K562 (cell line): ENCODE data around the gene PHF20. TPM values are rescaled to one million over a fixed set of nuclear protein-coding genes. Genes with fewer than 3 reads are reported as not detected.

Source experiments
- ARID1B ChIP-seq: fragments of 450-650 bp; IDR thresholded peaks from 2 replicates; pipeline ENCODE4 v1.6.1; 2016; ENCODE audit warnings: antibody characterized with exemption, mild to moderate bottlenecking, inconsistent platforms
- BRCA1 ChIP-seq, 2 experiments: fragments of 450-650 bp in 1 of 2; sonication (generic) in 1 of 2; formaldehyde crosslinking in 1 of 2; IDR thresholded peaks; 2 replicates each; pipeline versions ENCODE4 v1.5.0 to v1.6.1; 2017 to 2020; ENCODE audit warnings: mild to moderate bottlenecking in 1 of 2, missing genetic modification reagents in 1 of 2
- CBFA2T2 ChIP-seq: fragments of 450-650 bp; conservative IDR thresholded peaks from 2 replicates; pipeline ENCODE4 v1.6.1; 2017; ENCODE audit warnings: mild to moderate bottlenecking
- DACH1 ChIP-seq: fragments of 450-650 bp; IDR thresholded peaks from 2 replicates; pipeline ENCODE4 v1.6.1; 2018; ENCODE audit not compliant: partially characterized antibody
- SIN3B ChIP-seq: fragments of 450-650 bp; IDR thresholded peaks from 2 replicates; pipeline ENCODE4 v1.6.1; 2017; ENCODE audit warnings: low read depth, mild to moderate bottlenecking, moderate library complexity
- STAG1 ChIP-seq: sonication (generic); formaldehyde crosslinking; IDR thresholded peaks from 2 replicates; pipeline ENCODE4 v1.5.0; 2020; ENCODE audit warnings: missing genetic modification reagents, borderline replicate concordance
- polyA plus RNA-seq, 8 experiments: library from polyadenylated mRNA; depleted of rRNA in 4 of 8; stranded (reverse) in 5 of 8; unstranded in 3 of 8; fragments of >200 nt; fragmentation: Nextera tagmentation in 2 of 8; fragmentation: Illumina TruSeq in 1 of 8; extraction: Ambion mirVana in 2 of 8; extraction: Trizol in 1 of 8; gene quantifications; 2 replicates each; pipeline versions ENCODE4 v1.2.1 to v1.2.3, GENCODE V29; 2011 to 2014; ENCODE audit warnings: inconsistent platforms in 1 of 8, missing spikeins in 1 of 8
- total RNA-seq, 7 experiments: library from RNA; depleted of rRNA in 6 of 7; stranded (reverse); fragments of >200 nt in 6 of 7; fragmentation: Illumina TruSeq in 2 of 7; extraction: Trizol in 2 of 7; gene quantifications; 2 replicates each; pipeline versions ENCODE4 v1.2.1 to v1.2.3, GENCODE V29; 2011 to 2021; ENCODE audit warnings: low replicate concordance in 1 of 7
- TF ChIP-seq, protein P1 (sequence below), 2 experiments: fragments of 450-650 bp; formaldehyde crosslinking in 1 of 2; IDR thresholded peaks; 2 replicates each; pipeline versions ENCODE4 v1.4.0 to v1.6.1; 2014 to 2020; ENCODE audit warnings: mild to moderate bottlenecking in 2 of 2, borderline replicate concordance in 1 of 2, low read depth in 1 of 2
- TF ChIP-seq, protein P2 (sequence below): fragments of 450-650 bp; IDR thresholded peaks from 2 replicates; pipeline ENCODE4 v1.6.1; 2016
- TF ChIP-seq, protein P3 (sequence below): sonication (generic); IDR thresholded peaks from 2 replicates; pipeline ENCODE4 v1.6.1; 2016
- TF ChIP-seq, protein P4 (sequence below), 2 experiments: IDR thresholded peaks; 2 replicates each; pipeline ENCODE4 v1.6.1; 2012; ENCODE audit warnings: improper control_type of control experiment in 2 of 2, low read depth in 2 of 2, low read length in 2 of 2, borderline replicate concordance in 1 of 2

Gene PHF20
- total and polyA plus RNA-seq, 9 of the 15 experiments (the other 6 are each of a cell fraction or from before 2014, with no cell fraction given): 49.9 to 196 (median 70.7) TPM

DNA sequence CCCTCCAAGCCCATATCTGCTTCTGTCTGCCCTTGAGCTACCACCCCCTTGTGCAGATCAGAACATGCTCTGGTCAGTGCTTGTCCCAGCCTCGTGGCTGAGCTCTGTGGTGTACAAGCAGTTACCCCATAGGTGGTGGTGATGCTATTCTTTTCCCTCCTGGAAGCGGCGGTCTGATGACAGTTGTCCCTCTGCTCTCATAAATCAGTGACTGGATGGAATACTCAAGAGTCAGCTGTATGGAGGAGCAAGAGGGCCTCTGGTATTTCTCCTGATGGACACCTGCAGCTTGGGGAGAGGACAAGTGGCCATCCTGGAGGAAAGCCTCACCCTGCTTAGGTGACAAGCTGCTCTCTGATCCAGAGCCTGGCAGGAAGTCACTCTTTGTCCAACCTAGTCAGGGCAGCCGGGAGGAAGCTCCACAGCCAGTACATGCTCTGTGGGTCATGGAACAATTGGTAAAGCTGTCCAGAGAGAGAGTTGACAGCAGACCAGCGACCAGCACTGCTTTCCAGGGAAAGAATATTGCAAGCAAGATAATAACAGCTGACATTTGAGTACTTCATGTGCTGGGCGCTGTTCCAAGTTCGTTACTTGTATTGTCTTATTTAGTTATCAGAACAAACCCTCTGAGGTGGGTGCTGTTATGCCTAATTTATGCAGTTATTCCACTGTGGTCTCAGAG is 135.3 kb downstream of the PHF20 start (continued):
- TF ChIP-seq, protein P1, sequence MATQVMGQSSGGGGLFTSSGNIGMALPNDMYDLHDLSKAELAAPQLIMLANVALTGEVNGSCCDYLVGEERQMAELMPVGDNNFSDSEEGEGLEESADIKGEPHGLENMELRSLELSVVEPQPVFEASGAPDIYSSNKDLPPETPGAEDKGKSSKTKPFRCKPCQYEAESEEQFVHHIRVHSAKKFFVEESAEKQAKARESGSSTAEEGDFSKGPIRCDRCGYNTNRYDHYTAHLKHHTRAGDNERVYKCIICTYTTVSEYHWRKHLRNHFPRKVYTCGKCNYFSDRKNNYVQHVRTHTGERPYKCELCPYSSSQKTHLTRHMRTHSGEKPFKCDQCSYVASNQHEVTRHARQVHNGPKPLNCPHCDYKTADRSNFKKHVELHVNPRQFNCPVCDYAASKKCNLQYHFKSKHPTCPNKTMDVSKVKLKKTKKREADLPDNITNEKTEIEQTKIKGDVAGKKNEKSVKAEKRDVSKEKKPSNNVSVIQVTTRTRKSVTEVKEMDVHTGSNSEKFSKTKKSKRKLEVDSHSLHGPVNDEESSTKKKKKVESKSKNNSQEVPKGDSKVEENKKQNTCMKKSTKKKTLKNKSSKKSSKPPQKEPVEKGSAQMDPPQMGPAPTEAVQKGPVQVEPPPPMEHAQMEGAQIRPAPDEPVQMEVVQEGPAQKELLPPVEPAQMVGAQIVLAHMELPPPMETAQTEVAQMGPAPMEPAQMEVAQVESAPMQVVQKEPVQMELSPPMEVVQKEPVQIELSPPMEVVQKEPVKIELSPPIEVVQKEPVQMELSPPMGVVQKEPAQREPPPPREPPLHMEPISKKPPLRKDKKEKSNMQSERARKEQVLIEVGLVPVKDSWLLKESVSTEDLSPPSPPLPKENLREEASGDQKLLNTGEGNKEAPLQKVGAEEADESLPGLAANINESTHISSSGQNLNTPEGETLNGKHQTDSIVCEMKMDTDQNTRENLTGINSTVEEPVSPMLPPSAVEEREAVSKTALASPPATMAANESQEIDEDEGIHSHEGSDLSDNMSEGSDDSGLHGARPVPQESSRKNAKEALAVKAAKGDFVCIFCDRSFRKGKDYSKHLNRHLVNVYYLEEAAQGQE (IDR thresholded peaks at IDR 0.05; ENCODE audit: borderline replicate concordance): no peak
- TF ChIP-seq, protein P1 (CRISPR knock-in tag; IDR thresholded peaks at IDR 0.05; ENCODE audit: low read depth): no peak
- TF ChIP-seq CBFA2T2: peak; percentile 30; the same call in 1 of the 2 replicates
- TF ChIP-seq, protein P2, sequence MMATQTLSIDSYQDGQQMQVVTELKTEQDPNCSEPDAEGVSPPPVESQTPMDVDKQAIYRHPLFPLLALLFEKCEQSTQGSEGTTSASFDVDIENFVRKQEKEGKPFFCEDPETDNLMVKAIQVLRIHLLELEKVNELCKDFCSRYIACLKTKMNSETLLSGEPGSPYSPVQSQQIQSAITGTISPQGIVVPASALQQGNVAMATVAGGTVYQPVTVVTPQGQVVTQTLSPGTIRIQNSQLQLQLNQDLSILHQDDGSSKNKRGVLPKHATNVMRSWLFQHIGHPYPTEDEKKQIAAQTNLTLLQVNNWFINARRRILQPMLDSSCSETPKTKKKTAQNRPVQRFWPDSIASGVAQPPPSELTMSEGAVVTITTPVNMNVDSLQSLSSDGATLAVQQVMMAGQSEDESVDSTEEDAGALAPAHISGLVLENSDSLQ: peak; percentile 24; the same call in 1 of the 2 replicates
- peak; percentile 68 for TF ChIP-seq DACH1
- TF ChIP-seq SIN3B: no peak
- TF ChIP-seq, protein P3, sequence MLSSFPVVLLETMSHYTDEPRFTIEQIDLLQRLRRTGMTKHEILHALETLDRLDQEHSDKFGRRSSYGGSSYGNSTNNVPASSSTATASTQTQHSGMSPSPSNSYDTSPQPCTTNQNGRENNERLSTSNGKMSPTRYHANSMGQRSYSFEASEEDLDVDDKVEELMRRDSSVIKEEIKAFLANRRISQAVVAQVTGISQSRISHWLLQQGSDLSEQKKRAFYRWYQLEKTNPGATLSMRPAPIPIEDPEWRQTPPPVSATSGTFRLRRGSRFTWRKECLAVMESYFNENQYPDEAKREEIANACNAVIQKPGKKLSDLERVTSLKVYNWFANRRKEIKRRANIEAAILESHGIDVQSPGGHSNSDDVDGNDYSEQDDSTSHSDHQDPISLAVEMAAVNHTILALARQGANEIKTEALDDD: 0 out of 2 replicates have a peak, but pooled peaks have one; percentile 18
- no peak for TF ChIP-seq STAG1
- no peak for TF ChIP-seq BRCA1 (IDR thresholded peaks at IDR 0.05)
- TF ChIP-seq BRCA1 (CRISPR knock-in tag; IDR thresholded peaks at IDR 0.05): no peak
- TF ChIP-seq, protein P4, sequence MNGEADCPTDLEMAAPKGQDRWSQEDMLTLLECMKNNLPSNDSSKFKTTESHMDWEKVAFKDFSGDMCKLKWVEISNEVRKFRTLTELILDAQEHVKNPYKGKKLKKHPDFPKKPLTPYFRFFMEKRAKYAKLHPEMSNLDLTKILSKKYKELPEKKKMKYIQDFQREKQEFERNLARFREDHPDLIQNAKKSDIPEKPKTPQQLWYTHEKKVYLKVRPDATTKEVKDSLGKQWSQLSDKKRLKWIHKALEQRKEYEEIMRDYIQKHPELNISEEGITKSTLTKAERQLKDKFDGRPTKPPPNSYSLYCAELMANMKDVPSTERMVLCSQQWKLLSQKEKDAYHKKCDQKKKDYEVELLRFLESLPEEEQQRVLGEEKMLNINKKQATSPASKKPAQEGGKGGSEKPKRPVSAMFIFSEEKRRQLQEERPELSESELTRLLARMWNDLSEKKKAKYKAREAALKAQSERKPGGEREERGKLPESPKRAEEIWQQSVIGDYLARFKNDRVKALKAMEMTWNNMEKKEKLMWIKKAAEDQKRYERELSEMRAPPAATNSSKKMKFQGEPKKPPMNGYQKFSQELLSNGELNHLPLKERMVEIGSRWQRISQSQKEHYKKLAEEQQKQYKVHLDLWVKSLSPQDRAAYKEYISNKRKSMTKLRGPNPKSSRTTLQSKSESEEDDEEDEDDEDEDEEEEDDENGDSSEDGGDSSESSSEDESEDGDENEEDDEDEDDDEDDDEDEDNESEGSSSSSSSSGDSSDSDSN (IDR thresholded peaks at IDR 0.05; ENCODE audit: borderline replicate concordance in 1 of 2, low read depth in 2 of 2, low read length in 2 of 2): 0 out of 4 replicates have a peak, but pooled peaks of 1 of the 2 experiments have one; percentile 22
- peak; percentile 42; the same call in 1 of the 2 replicates for TF ChIP-seq ARID1B
